Panc1 (cell line): Measurements from ENCODE around the gene GRK2.

Experiments
- CTCF ChIP-seq: fragments of 450-650 bp; IDR thresholded peaks from 2 replicates; pipeline ENCODE4 v1.5.1; 2017; ENCODE audit warnings: mild to moderate bottlenecking
- POLR2AphosphoS5 ChIP-seq: IDR thresholded peaks from 2 replicates; pipeline ENCODE4 v1.6.1; 2012; ENCODE audit warnings: mild to moderate bottlenecking, low read depth, low read length, moderate library complexity
- REST ChIP-seq, 2 experiments: IDR thresholded peaks; 2 replicates each; pipeline ENCODE4 v1.6.1; 2011 to 2012; ENCODE audit warnings: low read depth in 2 of 2, control low read depth in 1 of 2, low read length in 1 of 2, mild to moderate bottlenecking in 1 of 2, moderate library complexity in 1 of 2; ENCODE audit not compliant: insufficient read depth in 1 of 2
- SIN3A ChIP-seq: IDR thresholded peaks from 2 replicates; pipeline ENCODE4 v1.6.1; 2012; ENCODE audit warnings: low read depth, mild to moderate bottlenecking, low read length, moderate library complexity, borderline replicate concordance; ENCODE audit not compliant: insufficient read depth
- TCF7L2 ChIP-seq: IDR thresholded peaks from 2 replicates; pipeline ENCODE4 v1.6.1; 2011; ENCODE audit warnings: mild to moderate bottlenecking, low read depth, low read length, inconsistent platforms

DNA sequence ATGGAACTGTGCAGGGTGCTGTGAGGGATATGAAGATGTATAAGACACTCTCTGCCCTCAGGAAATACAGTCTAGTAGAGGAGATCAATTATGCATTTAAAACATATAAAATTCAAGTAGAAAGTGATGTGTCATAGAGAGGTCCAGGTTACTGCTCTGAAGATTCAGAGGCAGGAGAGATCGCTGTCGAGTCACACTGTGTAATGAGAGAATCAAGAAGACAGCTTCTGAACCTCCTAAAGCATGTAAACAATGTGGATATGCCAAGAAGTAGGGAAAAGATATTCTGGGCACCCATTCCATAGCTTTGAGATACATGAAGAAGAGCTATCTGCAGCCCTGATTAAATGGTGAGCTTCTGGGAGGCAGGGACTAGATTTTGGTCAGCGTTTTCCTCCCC lies 53.7 kb downstream of the GRK2 start:
- TF ChIP-seq CTCF: no peak
- no peak for TF ChIP-seq TCF7L2
- no peak for TF ChIP-seq SIN3A
- TF ChIP-seq REST (IDR thresholded peaks at IDR 0.05; ENCODE audit: insufficient read depth in 1 of 2, low read depth in 2 of 2, low read length in 1 of 2): no peak
- no peak for TF ChIP-seq POLR2AphosphoS5
